ENCODE data around the gene GAK.
"Not testable (repeated sequence)": the region's sequence is repeated elsewhere in the genome, so short reads cannot be mapped to it uniquely, and the experiment has no call there.

GAK gene

DNA sequence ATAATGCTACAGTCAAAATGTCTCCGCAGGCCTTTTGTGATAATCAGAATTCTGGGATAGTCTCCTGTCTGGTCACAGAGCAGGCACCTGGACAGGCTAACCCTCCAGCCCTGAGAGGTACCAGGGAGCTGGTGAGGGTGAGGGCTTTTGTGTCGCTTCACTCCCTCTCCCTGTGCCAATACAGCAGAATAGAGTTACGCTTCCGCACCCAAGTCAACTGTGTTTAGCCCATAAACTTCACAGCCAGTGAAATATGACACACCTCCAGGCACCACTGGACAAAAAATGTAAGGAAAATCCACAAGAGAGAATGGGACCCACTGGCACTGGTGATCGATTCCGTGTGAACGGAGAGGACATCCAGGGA is 1.3 kb downstream of the GAK start:
- H3K4me1 ChIP-seq (ENCODE audit: insufficient read depth, low read length), result peaks cover 5% of the 10 kb centered on the region; the same call in 1 of the 2 replicates
- no peaks in the 10 kb centered on the region for H3K36me3 ChIP-seq (ENCODE audit: insufficient read depth, low read length)
- peak overlapping the region; percentile 85 for H3K9ac ChIP-seq (ENCODE audit: low read depth, low read length)
- no peaks in the 10 kb centered on the region for H3K9me3 ChIP-seq (ENCODE audit: control insufficient read depth, insufficient read depth, low read length)

DNA sequence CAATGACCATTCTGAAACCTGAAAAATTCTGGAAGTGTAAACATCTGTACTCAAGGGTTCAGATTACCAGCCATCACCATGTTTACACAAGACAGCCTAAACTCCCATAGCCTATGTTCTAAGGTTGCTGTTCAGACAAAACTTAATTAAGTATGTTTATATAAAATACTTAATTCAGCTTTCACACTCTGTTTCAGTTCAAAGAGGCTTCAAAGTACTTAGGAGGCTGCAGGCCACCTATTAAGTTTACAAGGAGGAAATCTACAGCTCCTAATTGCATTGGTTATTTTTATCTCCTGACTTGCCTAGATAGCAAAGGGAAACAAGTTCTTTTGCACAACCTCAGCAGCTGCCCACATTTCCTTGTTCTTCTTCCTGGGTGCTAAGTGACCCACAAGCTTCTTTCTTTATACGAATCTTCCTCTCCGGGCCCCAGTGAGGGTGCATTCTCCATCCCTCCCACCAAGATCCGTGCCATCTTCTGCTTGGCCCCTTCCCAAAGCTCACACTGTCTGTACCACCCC is 2.0 kb downstream of the GAK start:
- Histone ChIP-seq H3K9ac (ENCODE audit: low read depth, low read length) (no peak overlapping the region), H3K9me3 (ENCODE audit: control insufficient read depth, insufficient read depth, low read length) (no peaks in the 10 kb centered on the region), H3K4me1 (ENCODE audit: insufficient read depth, low read length) (peaks cover 8% of the 10 kb centered on the region; the same call in 1 of the 2 replicates), H3K36me3 (ENCODE audit: insufficient read depth, low read length) (no peaks in the 10 kb centered on the region)

DNA sequence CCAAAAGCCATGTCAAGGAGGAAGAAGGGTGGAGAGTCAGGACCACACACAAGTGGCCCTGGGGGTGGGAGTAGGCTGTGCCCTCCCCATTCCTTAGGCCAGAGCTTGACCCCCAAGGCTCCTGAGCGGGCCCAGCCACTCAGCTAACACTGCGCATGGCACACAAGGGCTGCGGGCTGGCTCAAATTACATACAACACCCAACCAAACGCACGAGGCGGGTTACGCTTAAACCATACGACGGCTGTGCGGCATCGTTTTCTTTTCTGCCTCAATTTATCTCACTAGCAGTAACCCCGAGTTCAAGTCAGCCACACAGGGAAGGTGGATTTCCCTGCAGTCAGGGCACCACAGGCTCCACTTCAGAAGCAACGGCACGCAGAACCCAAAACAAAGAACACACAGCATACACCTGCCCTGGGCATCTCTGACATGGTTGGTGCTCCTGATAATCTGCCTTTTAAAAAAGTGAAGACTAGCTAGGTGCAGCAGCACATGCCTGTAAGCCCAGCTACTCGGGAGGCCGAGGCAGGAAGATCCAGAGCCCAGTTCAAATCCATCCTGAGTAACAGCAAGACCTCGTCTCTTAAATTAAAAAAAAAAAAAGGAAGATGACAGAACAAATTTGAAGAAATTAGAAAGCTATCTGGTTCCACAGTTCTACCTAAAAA is 2.9 kb downstream of the GAK start:
- Histone ChIP-seq H3K9ac (ENCODE audit: low read depth, low read length) (no peak overlapping the region), H3K36me3 (ENCODE audit: insufficient read depth, low read length) (no peaks in the 10 kb centered on the region), H3K9me3 (ENCODE audit: control insufficient read depth, insufficient read depth, low read length) (no peaks in the 10 kb centered on the region), H3K4me1 (ENCODE audit: insufficient read depth, low read length) (peaks cover 11% of the 10 kb centered on the region; the same call in 1 of the 2 replicates)

DNA sequence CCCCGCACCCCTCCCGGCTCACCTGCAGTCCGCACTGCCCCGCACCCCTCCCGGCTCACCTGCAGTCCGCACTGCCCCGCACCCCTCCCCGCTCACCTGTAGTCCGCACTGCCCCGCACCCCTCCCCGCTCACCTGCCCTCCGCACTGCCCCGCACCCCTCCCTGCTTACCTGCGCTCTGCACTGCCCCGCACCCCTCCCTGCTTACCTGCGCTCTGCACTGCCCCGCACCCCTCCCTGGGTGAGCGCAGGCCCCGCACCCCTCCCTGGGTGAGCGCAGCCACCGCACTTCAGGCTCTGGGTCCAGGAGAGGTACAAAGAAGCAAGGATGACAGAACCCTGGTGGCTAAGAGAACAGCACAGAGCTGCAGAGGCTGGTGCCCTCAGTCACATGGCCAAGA is 4.5 kb downstream of the GAK start:
- H3K9me3 ChIP-seq (ENCODE audit: control insufficient read depth, insufficient read depth, low read length); H3K36me3 ChIP-seq (ENCODE audit: insufficient read depth, low read length); H3K9ac ChIP-seq (ENCODE audit: low read depth, low read length): not testable (repeated sequence)
- H3K4me1 ChIP-seq (ENCODE audit: insufficient read depth, low read length), result peaks cover 13% of the 10 kb centered on the region; the same call in 1 of the 2 replicates

DNA sequence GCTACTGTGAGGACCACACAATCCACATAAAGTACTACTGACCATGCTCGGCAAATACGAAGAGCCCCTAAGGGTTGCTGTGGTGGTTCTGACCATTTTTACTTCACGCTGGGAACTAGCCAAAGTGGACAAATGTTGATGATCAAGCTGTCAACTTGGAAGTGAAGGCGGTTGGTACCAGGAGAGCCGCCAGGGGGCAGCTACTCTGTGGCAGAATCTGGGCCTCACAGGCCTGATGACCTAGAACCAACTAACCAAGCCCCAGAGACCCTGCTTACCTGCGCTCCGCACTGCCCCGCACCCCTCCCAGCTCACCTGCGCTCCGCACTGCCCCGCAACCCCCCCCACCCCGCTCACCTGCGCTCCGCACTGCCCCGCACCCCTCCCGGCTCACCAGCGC is 5.6 kb downstream of the GAK start:
- Histone ChIP-seq H3K9ac (ENCODE audit: low read depth, low read length) (no peak overlapping the region), H3K9me3 (ENCODE audit: control insufficient read depth, insufficient read depth, low read length) (no peaks in the 10 kb centered on the region), H3K36me3 (ENCODE audit: insufficient read depth, low read length) (no peaks in the 10 kb centered on the region), H3K4me1 (ENCODE audit: insufficient read depth, low read length) (peaks cover 13% of the 10 kb centered on the region; the same call in 1 of the 2 replicates)

DNA sequence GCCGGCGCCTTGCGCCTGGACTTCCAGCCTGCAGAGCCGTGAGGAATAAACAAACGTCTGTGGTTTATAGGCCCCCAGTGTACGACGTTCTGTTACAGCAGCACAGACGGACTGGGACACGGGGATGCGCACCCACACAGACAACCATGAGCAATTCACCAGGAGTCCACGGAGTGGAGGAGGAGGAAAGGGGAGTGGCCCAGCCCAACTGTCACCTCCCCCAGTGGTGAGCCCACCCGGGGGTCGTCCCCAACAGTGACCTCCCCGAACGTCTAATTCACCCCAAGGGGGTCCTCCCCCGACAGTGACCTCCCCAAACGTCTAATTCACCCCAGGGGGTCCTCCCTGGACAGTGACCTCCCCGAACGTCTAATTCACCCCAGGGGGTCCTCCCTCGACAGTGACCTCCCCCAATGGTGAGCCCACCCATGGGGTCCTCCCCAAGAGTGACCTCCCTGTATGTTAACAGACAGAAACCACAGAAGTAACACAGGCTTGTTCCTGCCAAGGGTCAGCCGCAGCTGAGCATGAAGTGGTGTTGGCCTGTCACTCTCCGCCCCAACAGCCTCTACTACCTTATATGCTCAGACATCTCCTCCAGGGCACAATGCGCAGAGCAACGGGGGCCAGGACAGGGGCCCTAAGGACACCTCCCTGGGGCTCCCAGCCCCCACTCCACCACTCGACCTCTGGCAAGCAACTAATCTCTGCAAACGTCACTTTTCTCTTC is 6.2 kb downstream of the GAK start:
- Histone ChIP-seq H3K4me1 (ENCODE audit: insufficient read depth, low read length) (peaks cover 13% of the 10 kb centered on the region; the same call in 1 of the 2 replicates), H3K9ac (ENCODE audit: low read depth, low read length) (no peak overlapping the region), H3K9me3 (ENCODE audit: control insufficient read depth, insufficient read depth, low read length) (no peaks in the 10 kb centered on the region), H3K36me3 (ENCODE audit: insufficient read depth, low read length) (no peaks in the 10 kb centered on the region)

DNA sequence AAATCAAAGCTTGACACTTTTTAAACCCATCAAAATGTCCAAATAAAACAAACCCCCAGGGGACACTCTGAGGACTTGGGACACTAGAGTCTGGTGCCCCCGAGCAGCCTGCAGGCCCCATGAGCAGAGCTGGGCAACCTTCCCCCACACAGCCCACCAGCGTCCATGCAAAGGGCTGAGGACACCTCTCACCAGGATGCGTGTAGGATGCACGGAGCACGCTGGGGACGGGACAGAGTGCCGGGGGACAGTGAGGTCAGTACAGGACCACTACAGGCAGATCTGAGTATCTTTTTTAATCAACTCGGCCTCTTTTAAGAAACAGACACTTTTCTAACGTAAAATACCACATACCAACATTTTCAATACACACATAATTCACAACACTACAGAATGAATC is 6.9 kb downstream of the GAK start:
- Histone ChIP-seq H3K9me3 (ENCODE audit: control insufficient read depth, insufficient read depth, low read length) (no peaks in the 10 kb centered on the region), H3K9ac (ENCODE audit: low read depth, low read length) (no peak overlapping the region), H3K4me1 (ENCODE audit: insufficient read depth, low read length) (peaks cover 8% of the 10 kb centered on the region; the same call in 1 of the 2 replicates), H3K36me3 (ENCODE audit: insufficient read depth, low read length) (no peaks in the 10 kb centered on the region)

DNA sequence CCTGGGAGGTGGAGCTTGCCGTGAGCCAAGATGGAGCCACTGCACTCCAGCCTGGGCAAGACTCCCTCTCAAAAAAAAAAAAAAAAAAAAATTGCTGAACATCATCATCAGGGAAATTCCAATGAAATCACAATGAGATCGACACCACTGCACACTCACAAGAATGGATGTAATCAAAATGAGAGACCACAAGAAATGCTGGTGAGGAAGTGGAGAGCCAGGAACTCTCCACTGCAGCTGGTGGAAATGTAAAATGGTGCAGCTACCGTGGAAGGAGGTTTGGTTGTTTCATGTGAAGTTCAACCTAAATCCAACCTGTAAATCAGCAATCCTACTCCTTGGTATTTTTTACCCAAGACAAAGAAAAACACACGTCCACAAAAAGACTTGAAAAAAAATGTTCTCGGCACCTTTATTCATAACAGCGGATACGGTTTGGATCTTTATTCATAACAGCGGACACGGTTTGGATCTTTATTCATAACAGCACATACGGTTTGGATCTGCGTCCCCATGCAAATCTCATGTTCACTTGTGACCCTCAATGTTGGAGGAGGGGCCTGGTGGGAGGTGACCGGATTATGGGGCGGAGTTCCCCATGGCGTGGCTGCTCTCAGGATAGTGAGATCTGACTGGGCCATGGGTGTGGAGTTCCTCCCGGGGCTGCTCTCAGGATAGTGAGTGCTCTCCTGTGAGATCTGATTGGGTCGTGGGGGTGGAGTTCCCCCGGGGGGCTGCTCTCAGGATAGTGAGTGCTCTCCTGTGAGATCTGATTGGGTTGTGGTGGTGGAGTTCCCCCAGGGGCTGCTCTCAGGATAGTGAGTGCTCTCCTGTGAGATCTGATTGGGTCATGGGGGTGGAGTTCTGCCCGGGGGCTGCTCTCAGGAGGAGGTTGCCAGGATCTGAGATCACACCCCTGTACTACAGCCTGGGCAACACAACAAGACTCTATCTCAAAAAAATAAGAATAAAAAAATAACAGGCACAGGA is 7.7 kb downstream of the GAK start:
- peaks cover 8% of the 10 kb centered on the region; the same call in 1 of the 2 replicates for H3K4me1 ChIP-seq (ENCODE audit: insufficient read depth, low read length)
- H3K9me3 ChIP-seq (ENCODE audit: control insufficient read depth, insufficient read depth, low read length), result no peaks in the 10 kb centered on the region
- no peaks in the 10 kb centered on the region for H3K36me3 ChIP-seq (ENCODE audit: insufficient read depth, low read length)
- no peak overlapping the region for H3K9ac ChIP-seq (ENCODE audit: low read depth, low read length)

DNA sequence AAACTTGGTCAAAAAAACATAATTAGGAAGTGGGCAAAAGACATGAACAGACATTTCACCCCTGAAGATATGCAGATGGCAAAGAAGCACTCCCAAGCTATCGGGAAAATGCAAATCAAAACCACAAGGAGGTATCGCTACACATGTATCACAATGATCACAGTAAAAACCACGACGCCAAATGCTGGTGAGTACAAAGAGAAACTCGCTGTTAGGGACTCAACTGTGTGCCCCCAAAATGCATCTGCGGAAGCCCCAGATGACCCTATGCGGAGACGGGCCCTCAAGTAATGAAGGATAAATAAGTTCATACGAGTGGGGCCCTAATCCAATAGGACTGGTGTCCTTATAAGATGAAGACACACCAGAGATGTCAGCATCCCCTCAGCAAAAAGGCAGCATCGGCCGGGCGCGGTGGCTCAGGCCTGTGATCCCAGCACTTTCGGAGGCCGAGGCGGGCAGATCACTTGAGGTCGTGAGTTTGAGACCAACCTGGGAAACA is 10.2 kb downstream of the GAK start:
- H3K9ac ChIP-seq (ENCODE audit: low read depth, low read length), result no peak overlapping the region
- peaks cover 8% of the 10 kb centered on the region; the same call in 1 of the 2 replicates for H3K4me1 ChIP-seq (ENCODE audit: insufficient read depth, low read length)
- H3K9me3 ChIP-seq (ENCODE audit: control insufficient read depth, insufficient read depth, low read length), result no peaks in the 10 kb centered on the region
- no peaks in the 10 kb centered on the region for H3K36me3 ChIP-seq (ENCODE audit: insufficient read depth, low read length)

DNA sequence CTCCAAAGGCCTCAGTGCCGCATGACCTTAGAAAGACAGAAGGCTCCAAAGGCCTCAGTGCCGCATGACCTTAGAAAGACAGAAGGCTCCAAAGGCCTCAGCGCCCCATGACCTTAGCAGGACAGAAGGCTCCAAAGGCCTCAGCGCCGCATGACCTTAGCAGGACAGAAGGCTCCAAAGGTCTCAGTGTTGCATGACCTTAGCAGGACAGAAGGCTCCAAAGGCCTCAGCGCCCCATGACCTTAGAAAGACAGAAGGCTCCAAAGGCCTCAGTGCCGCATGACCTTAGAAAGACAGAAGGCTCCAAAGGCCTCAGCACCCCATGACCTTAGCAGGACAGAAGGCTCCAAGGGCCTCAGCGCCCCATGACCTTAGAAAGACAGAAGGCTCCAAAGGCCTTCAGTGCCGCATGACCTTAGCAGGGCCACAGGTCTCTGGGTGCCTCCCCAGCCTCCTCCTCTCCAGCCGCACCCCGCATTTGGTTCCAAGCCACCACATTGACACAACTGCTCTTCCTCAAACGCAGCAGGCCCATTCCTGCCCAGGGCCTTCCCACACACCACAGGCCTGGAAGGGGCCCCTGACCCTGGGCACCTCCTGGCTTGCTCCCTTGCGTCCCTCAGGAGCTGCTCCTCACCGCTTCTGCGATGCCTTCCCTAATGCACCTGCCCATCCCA is 13.0 kb downstream of the GAK start:
- not testable (repeated sequence) for H3K36me3 ChIP-seq (ENCODE audit: insufficient read depth, low read length); H3K9ac ChIP-seq (ENCODE audit: low read depth, low read length); H3K9me3 ChIP-seq (ENCODE audit: control insufficient read depth, insufficient read depth, low read length); H3K4me1 ChIP-seq (ENCODE audit: insufficient read depth, low read length)

DNA sequence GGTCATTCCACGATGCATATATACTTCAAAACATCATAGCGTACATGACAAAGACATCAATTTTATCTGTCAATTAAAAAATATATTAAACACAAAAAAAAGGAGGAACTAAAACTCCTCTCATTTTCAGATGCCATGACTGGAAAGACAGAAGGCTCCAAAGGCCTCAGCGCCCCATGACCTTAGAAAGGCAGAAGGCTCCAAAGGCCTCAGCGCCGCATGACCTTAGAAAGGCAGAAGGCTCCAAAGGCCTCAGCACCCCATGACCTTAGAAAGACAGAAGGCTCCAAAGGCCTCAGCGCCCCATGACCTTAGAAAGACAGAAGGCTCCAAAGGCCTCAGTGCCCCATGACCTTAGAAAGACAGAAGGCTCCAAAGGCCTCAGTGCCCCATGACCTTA is 13.5 kb downstream of the GAK start:
- not testable (repeated sequence) for H3K9me3 ChIP-seq (ENCODE audit: control insufficient read depth, insufficient read depth, low read length); H3K9ac ChIP-seq (ENCODE audit: low read depth, low read length); H3K4me1 ChIP-seq (ENCODE audit: insufficient read depth, low read length); H3K36me3 ChIP-seq (ENCODE audit: insufficient read depth, low read length)

DNA sequence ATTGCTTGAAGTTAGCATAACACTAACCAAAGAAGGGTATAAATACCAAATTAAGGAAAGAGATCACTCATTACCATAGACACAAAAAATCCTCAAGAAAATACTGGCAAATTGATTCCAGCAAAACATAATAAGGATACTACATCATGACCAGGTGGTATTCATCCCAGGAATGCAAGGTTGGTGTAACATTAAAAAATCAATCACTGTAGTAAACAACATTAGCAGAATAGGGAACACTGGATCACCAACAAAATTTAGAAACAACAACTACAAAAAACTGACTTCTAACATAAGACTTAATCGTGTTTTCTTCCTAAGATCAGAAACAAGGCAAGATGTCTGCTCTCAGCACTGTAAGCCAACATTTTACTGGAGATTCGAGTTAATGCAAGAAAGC is 14.1 kb downstream of the GAK start:
- H3K9ac ChIP-seq (ENCODE audit: low read depth, low read length), result no peak overlapping the region
- no peaks in the 10 kb centered on the region for H3K9me3 ChIP-seq (ENCODE audit: control insufficient read depth, insufficient read depth, low read length)
- no peaks in the 10 kb centered on the region for H3K36me3 ChIP-seq (ENCODE audit: insufficient read depth, low read length)
- no peaks in the 10 kb centered on the region for H3K4me1 ChIP-seq (ENCODE audit: insufficient read depth, low read length)

DNA sequence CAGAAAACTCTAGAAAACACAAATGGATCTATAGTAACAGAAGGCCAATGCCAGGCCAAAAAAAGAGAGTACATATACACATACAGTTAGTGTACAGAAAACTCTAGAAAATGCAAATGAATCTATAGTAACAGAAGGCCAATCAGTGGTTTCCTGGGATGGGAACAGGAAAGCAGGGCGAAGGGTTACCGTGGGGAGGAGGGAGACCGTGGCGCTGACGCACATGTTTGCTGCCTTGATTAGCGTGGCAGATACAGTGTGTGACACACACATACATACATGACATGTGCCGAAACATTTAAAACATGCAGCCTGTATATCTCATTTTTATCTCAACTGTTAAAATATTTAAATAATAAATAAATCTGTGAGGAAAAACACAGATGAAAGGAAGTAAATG is 14.7 kb downstream of the GAK start:
- Histone ChIP-seq H3K36me3 (ENCODE audit: insufficient read depth, low read length) (no peaks in the 10 kb centered on the region), H3K4me1 (ENCODE audit: insufficient read depth, low read length) (no peaks in the 10 kb centered on the region), H3K9me3 (ENCODE audit: control insufficient read depth, insufficient read depth, low read length) (no peaks in the 10 kb centered on the region), H3K9ac (ENCODE audit: low read depth, low read length) (no peak overlapping the region)

DNA sequence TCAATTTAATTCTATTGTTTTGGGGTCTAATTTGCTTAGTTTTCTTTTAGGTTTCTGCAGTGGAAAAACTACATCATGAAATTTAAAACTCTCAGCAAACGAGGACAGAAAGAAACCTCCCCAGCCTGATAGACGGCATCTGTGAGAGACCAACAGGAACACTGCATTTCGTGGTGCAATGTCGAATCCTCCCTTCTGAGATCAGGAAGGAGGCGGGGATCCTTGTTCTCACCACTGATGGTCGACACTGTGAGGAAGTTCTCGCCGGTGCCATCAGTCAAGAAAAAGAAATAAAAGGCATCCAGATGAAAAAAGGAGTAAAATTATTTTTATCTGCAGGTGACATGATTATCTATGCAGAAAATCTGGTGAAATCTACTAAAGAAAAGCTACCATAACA is 16.5 kb downstream of the GAK start:
- no peaks in the 10 kb centered on the region for H3K9me3 ChIP-seq (ENCODE audit: control insufficient read depth, insufficient read depth, low read length)
- H3K4me1 ChIP-seq (ENCODE audit: insufficient read depth, low read length), result no peaks in the 10 kb centered on the region
- H3K36me3 ChIP-seq (ENCODE audit: insufficient read depth, low read length), result 0 out of 2 replicates have a peak, but pooled peaks cover 6% of the 10 kb centered on the region
- H3K9ac ChIP-seq (ENCODE audit: low read depth, low read length), result no peak overlapping the region

Data from ES-I3 (cell line).